NCI-H345 treated with DMSO at 0.1 percent for 48 hours (cell line): Measurements from ENCODE around the gene ARPC1A.
"Not testable (repeated sequence)": the region's sequence is repeated elsewhere in the genome, so short reads cannot be mapped to it uniquely, and the experiment has no call there.

Source experiments
- DNase-seq: peaks from one replicate; lab custom pipeline; 2025; ENCODE audit not compliant: unreplicated experiment; lab: John Stamatoyannopoulos, UW

ARPC1A gene

DNA sequence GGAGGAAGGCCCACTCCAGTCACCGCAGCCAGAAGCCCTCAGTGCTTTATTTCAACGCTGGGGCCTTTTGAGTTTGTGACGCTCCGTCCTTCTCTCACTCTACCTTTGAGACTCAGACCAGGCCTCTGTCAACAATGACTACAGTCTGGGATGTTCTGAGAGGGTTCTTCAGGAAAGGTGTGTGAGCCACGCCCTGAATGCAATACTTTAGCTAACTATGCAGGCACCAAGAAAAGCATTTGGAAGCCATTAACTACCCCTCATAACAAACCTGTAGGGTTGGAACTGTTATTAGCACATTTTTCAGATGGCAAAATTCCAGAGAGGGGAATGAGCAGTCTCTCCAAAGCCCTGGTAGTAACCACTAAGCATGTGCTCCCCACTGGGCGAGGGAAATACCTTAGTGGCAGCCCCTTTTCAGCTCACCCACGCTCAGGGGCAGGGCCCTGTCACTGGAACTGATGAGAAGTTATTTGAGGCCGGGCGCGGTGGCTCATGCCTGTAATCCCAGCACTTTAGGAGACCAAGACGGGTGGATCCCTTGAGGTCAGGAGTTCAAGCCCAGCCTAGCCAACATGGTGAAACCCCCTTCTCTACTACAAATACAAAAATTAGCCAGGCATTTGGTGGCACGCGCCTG, 43.2 kb downstream of the ARPC1A start:
- no peak for DNase-seq

DNA sequence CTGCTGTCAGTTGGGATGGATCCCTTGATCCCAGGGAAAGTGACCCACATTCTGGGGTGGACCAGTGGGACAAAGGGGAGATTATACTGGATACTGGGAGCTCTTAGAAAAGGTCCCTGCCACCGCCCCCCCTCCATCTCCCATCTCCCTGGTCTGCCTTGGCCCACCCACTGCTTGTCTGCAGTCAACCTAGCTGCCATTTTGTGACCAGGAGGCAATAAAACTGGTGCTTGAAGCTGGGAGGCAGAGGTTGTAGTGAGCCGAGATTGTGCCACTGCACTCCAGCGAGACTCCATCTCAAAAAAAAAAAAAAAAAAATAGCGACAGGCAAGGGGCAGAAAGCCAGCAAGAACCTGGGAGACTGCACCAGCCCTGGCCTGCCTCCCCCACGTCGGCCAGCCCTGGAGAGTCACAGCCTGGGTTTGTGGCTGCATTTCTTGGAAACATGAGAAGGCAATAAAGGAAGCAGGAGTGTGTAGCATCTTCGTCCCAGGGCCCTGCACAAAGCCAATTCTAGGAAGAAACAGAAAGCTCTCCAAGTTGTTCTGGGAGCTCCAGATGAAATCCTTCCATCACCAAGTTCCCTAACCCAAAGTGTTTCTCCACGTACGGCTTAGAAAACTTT, 44.2 kb downstream of the ARPC1A start:
- DNase-seq = no peak

DNA sequence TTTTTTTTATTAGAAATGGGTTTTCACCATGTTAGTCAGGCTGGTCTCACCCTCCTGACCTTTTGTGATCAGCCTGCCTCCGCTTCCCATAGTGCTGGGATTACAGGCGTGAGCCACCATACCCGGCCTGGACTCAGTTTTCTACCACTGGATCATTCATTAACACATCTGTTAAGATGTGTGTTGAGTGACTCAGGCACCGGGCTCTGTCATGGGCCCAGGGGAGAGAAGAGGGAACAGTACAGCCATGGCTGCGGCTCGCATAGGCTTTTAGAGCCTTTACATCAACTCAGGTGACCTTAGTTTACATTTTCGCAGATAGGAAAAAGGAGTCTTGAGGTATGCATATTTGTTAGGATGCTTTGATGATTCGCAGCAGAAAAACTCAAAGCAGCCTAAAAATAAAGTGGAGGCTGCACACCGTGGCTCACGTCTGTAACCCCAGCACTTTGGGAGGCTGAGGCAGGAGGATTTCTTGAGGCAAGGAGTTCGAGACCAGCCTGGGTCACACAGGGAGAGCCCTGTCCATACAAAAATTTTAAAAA, 45.8 kb downstream of the ARPC1A start:
- DNase-seq = no peak

DNA sequence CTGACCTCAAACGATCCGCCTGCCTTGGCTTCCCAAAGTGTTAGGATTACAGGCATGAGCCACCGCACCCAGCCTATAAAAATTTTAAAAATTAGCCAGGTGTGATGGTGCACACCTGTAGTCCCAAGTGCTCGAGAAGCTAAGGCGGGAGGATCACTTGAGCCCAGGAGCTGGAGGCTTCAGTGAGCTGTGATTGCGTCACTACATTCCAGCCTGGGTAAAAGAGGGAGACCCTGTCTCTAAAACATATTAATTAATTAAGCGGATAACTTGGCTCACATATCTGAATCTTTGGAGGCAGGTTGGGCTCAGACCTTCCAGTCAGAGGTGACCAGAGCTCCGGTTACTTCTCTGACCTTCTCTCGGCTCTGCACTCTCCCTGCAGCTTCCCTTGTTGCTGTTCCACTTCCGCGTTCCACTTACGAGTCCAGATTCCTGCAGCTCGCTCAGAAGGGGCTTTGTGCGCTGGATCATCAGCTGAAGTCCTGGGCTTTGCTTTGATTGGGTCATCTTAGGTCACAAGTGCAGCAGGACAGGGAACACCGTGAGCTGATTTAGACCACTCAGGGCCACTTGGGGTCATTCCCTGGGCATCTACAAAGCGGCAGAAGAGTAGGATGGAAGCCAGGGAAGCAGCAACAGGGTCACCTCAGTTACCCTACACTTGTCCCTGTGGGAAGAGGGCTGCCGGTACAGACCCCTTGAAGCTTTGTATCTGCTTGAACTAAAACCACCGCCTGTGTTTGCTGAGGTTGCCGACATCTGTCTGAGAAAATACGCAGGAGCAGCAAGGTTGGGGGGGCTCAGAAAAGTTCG, 46.8 kb downstream of the ARPC1A start:
- DNase-seq = no peak

DNA sequence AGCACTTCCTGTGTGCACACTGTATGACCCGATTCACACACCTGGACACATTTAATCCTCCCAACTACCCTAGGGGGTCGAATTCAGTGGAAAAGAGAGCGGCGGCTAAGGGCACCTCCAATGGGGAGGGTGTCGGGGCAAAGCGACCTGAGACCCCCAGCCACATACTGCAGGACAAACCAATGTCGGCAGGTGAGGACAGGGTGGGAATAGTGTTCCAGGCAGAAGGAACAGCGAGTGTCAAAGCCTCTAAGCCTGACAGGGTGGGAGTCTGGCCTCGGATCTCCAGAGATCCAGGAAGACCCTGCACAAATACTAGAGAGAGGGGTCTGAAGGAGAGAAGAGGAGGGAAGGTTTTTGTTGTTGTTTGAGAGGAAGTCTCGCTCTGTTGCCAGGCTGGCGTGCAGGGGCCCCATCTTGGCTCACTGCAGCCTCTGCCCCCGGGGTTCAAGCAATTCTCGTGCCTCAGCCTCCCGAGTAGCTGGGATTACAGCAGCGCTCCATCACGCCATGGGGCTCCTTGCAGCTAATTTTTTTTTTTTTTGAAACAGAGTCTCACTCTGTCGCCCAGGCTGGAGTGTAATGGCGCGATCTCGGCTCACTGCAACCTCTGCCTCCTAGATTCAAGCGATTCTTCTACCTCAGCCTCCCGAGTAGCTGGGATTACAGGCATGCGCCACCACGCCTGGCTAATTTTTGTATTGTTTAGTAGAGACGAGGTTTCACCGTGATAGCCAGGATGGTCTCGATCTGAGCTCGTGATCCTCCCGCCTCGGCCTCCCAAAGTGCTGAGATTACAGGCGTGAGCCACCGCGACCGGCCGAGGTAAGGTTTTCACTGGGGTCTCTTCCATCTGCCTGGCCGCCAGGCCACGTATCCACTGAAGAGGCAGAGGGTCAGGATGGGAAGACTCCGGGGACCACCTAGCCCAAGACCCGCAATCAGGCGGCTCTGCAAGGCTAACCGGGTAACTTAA, 47.7 kb downstream of the ARPC1A start:
- no peak for DNase-seq

DNA sequence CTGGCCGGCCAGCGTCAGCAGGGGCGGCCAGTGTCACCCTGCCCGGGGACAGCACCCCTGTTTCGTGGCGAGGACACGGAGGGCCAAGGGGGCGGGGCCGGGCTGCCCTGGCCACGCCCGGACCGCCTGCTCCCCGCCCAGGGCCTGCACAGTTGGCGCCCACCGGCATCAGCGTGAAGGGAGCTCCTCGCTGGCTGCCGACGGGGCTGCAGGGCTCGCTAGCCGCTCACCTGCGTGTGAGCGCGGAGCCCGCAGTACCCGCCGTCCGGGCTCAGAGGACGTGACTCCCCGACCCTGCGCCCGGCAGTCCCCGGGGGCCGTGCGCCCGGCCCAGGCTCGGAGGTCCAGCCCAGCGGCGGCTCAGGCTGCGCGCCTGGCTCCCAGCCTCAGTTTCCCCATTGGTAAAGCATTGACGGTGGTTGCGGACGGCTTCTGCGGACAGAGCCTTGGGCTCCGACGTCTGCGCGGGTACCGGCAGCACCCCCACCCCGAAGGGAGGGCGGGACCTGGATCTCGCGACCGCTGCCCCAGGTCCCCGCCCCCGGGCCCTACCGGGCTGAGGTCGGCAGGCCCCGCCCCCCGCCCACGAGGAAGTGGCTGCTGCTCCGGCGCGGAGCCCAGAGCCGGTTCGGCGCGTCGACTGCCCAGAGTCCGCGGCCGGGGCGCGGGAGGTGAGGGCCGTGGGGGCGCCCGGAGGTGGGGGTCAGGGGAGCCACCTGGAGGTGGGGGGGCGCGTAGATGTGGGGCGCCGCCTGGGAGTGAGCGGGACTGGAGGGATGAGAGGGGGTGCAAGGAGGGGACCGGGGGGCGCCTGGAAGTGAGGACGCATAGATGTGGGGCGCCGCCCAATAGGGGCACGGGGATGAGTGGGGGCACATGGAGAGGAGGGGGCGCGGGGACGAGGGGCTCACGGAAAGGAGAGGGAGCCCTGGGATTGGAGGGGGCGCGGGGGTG, 48.7 kb downstream of the ARPC1A start, which contains the start of gene ARPC1B:
ARPC1B (plus strand) TSS at position 620 of the 954 bp plus-strand sequence. CDS start 10,985 bp downstream, outside the sequence.
- DNase-seq = peak; percentile 33

DNA sequence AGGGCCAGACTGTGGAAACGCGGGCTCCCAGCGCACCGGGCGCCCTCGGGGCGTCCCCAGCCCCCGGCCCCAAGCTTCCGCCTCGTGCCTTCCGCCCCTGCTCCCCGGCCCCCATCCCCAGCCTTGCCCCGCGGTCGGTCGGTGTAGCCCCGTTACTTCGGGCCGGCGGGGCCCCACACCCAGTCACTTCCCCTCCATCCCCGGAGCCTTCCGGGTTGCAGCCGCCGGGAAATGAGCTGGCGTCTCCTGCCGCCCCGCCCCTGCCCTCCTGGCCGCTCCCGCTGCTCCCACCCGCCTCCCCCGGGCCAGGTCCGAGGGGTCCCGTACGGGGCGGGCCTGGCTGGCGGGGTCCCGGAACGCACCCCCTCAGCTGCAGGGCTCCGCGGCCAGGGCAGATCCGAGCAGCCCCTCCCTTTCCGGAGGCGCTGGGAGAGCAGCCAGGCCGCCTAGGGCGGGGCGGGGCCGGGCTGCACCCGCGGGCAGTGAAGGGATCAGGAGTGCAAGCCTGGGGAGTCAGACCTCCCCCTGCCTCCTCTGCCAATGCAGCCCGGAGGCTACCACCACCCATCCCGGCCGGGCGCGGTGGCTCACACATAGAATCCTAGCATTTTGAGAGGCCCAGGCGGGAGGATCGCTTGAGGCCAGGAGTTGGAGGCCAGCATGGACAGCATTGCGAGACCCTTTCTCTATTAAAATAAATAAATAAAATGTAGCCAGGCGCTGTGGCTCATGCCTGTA, 49.5 kb downstream of the ARPC1A start:
- DNase-seq = peak; percentile 23

DNA sequence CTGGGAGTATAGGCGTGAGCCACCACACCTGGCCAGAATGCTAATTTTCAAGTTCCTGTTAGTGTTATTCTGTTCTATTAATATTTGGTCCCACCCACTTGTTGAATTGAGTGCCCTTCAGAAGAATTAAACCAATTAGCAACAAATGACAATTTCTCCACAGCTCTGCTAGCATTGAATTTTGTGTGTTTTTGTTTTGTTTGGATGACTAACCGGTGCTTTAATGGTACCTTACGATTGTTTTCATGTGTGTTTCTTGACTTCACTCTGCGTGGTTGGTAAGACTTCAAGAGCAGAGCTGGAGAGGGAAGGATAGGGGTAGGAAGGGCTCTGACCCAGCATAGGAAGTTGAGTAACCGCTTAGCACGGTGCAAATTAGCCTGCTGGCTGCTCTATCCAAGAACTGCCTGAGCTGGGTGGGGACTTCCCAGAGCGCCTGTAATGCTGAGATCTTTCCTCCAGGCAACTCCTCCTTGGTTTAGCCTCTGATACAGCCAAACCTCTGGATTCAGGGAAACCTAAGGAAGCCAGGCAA, 53.4 kb downstream of the ARPC1A start:
- no peak for DNase-seq

DNA sequence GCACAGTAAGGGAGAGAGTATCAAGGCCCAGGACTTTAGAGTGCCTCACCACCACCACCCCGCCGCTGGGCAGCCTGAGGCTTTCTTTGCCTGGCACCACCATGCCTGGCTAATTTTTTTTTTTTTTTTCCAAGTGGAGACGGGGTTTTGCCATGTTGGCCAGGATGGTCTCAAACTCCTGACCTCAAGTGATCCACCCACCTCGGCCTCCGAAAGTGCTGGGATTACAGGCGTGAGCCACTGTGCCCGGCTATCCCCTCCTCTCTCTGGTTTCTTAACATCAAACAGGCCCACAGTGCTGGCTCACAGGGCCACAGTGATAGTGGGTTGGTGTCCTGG, 54.0 kb downstream of the ARPC1A start:
- DNase-seq = not testable (repeated sequence)

DNA sequence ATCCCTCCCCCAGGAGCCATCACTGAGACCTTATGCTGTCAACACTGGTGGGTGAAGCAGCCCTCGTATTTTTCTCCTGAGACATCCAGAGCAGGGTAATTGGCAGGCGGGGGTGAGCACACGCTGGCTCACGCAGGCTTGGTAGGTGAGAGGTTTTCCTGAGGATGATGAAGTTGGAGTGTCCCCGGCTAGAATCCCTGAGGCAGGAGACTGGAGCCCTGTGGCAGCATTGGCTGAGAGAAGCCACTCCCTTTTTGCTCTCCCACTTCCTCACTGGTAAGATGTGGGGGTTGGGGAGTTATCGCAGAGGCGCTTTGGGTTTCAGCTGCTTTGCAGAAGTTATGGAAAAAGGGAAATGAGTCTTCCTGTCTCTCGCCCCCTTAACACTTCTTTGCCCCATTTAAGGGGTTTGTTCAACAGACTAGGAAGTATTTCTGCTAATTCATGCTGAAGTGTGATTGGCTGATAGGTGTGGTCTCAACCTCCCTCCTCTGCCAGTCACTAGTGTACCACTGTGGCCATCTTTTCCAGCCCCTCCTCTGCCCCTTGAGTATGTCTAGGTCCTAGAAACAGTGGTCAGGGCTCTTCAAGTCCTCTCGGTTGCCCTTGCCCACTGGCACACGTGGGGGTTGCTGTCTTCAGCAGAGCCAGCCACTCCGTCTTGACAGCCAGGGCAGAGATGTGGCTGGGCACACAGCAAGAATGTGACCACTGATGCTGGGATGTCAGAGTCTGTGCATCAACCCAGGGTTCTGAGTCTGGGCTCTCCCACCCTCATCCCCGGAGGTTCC, 54.5 kb downstream of the ARPC1A start:
- no peak for DNase-seq

DNA sequence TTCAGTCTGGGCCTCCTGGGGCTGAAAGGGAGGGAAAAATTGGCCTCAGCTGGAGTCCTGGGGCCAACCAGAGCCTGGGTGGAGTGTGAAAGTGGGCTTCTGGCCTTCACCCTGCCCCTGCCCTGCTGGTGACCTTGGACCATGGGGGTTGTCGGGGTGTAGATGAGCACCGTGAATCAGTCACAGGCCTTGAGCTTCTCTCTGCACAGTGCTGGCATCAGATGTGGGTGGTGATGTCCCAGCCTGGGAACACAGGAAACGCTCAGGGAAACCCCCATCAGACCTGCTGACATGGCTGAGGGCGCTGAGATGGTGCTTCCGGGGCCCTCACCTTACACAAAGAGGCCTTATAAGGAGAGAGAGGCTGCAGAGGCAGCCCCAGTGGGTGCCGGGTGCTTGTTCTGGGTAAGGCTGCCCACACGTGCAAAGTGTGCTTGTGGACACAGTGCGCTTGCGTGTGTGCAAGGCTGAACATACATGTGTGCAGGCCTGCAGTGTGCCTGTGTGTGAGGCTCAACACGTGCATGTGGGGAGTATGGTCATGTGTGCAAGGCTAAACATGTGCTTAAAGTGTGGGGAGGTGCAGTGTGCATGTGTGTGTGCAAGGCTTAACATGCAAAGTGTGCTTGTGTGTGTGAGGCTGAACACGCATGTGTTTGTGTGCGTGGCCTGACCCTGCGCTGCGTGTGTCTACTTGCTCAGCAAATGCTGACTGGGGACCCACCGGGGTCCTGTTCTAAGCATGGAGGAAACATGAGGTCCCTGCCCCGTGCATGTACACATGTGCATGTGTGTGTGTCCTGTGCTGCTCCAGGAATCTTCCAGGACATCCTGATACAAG, 55.3 kb downstream of the ARPC1A start:
- DNase-seq = no peak

DNA sequence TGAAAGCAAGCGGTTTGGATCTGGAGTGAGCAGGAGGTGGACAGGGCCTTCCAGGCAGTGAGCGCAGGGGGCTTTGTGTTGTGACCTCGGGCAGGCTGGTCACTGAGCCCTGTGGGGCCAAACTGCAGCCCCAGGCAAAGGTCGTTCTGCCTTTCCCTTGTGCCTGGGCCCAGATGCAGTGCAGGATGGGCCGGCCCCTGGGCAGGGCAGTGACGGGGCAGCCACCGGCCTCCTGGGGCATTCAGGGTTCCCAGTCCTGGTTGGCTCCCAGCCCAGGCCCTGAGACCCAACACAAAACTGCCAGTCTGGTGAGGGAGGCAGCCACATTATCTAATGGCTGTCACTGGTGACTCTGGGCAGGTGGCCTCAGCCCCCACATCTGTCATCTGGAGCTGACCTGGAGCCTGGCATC, 56.0 kb downstream of the ARPC1A start:
- no peak for DNase-seq

DNA sequence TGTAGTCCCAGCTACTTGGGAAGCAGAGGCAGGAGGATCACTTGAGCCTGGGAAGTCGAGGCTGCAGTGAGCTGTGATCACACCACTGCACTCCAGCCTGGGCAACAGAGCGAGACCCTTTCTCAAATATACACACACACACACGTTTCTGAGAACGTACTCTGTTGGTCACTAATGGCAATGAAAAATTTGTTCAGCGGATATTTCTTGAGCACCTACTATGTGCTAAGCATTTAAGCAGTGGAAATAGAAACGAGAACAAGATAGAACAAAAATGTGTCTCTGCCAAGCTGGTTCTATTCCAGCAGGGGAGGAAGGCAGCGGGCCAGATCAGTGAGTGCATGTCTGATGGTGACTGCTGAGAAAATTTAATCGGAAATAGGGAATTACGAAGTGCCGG, 57.5 kb downstream of the ARPC1A start:
- no peak for DNase-seq

DNA sequence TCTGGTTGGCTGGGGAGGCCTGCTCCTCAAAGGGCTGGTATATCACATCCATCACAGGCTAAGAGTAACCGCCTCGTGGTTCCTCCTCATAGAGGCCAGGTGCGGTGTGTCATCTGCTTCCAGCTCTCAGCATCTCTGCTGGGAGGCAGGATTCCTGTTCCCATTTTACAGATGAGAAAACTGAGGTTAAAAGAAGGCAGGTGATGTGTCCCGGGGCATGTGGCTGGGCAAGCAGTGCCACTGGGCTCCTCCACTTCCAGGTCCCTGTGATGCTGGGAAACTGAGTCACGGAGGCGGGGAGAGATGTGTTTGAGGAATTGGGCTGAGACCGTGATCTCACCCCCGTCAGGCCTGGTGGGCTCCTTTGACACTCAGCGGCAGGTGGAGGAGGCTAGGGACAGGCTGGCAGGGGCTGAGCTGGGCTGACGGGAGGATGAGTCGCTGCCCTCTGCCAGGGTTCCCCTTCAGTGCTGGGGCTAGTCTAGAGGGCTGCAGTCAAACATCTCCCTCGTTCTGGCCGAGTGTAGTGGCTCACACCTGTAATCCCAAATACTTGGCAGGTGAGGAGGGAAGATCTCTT, 58.2 kb downstream of the ARPC1A start:
- DNase-seq = no peak

DNA sequence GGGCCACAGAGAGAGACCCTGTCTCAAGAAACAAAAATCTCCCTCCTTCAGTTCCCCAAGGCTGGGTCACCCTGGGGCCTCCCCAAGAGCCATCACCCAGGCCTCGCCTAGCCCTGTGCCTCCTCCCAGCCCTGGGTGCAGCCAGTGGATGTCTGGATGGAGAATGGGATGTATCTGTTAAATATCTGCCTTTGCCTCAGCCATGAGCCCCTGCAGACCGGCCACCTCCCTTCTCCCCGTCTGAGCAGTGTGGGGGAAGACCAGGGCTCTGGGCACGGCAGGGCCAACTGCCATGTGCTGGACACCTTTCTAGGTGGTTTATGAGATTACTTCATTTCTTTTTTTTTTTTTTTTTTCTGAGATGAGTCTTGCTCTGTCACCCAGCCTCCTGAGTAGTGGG, 58.8 kb downstream of the ARPC1A start:
- DNase-seq = no peak

DNA sequence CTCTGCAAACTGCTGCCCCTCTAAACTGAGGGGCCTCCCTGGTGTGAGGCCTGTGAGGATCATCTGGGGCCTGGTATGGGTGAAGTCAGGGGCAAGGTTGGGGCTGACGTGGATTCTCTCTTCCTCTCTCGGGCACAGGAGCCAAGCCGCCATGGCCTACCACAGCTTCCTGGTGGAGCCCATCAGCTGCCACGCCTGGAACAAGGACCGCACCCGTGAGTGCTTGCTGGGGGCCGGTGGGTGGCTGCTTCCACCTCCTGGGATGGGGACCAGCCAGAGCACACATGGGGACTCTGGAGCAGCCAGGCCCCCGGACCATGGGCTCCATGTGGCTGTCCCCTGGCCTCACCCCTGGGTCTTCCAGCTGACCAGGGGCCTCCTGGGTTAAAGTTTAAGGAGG, 59.9 kb downstream of the ARPC1A start:
- DNase-seq = no peak
